ENCODE data around the gene KIRREL3.

KIRREL3 gene

DNA sequence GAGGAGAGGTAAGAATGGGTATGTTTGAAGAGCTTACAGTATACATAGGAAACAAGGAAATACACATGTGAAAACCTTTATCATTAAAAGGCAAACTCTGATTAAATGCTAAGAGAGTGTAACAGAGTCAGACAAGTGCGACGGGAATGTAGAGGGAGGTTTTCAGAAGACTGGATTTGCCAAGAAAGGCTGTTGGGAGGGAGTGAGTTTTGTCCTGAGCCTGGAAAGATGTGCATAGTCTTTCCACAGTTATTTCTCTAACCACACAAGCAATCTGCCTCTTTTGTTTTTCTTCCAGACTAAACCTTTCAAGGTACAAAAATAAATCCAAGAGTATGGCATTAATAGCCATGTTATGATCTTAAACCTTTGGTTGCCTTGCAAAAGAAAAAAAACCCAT is 170.9 kb downstream of the KIRREL3 start:
- no peak for DNase-seq (ENCODE audit: low read depth)

DNA sequence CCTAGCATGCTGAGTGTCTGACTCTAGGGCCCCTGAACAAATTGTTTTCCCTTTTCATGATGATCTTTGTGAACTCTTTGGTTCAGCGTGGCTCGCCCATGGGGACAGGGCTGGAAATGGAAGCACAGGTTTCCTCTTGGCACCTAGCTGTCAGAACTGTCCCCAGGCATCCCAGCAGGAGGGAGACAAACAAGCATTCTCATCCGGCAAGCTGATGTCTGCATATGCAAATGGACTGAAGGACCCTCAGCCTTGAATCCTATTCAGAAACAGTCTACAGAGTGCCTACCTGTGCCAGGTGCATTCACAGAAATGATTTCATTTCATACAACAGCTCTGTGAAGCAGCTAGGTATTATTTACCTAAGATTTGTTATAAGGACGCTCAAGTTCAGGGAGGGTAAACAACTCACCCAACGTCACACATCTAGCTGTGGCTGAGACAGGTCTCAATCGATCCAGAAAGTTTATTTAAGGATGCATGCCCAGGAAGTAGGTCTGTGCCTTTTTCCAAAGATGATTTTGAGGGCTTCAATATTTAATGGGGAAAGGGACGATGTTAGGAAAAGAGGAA is 176.4 kb downstream of the KIRREL3 start:
- DNase-seq (ENCODE audit: low read depth), result no peak

DNA sequence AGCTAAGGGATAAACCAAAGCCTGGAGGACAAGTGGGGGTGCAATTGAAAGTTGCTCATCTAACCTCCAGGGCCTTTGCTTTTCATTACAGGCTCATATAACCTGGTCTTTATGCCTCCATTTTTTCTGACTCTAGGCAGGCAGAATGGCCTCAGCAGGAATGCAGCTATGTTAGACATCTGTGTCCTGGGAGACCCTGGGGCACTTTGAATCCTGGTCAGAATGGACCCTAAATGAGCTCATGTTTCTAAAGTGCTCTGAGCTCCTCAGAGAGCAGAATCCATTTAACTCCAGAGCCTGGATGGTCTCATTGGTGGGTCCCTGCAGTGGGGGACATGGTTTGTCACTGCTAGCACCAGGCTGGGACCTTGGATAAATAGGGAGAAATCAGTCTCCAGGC is 177.3 kb downstream of the KIRREL3 start:
- no peak for DNase-seq (ENCODE audit: low read depth)

DNA sequence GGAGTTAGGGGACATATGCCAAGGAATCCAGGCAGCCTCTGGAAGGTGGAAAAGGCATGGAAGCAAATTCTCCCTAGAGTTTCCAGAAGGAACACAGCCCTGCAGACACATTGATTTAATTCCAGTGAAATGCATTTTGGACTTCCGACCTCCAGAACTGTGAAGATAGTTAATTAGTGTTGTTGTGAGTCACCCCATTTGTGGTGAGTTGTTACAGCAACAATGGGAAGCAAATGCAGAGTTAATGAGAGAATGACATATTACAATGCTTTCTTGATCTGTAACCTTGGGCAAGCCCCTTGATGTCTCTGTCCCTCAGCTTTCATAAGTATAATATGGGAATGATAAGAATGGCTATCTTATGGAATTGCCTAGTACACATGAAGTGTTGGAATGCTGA is 178.7 kb downstream of the KIRREL3 start:
- no peak for DNase-seq (ENCODE audit: low read depth)

DNA sequence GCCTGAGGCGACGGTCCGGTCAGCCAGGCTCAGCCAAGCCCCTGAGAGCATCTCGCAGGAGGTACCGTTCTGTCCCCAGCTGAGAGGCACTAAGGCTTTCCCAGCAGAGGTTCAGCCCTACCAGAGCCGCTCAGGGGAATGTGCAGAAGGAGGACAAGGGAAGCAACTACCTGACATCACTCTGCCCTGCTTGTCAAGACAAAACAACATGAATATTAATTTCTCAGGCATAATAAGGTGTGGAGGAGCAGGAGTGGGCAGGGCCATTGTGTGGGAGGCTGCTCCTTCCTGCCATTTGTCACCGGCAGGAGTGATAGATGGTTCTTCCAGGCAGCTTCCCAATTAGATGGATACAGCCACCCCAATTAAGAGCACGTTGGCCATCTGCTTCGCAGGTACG is 181.4 kb downstream of the KIRREL3 start:
- no peak for DNase-seq (ENCODE audit: low read depth)

DNA sequence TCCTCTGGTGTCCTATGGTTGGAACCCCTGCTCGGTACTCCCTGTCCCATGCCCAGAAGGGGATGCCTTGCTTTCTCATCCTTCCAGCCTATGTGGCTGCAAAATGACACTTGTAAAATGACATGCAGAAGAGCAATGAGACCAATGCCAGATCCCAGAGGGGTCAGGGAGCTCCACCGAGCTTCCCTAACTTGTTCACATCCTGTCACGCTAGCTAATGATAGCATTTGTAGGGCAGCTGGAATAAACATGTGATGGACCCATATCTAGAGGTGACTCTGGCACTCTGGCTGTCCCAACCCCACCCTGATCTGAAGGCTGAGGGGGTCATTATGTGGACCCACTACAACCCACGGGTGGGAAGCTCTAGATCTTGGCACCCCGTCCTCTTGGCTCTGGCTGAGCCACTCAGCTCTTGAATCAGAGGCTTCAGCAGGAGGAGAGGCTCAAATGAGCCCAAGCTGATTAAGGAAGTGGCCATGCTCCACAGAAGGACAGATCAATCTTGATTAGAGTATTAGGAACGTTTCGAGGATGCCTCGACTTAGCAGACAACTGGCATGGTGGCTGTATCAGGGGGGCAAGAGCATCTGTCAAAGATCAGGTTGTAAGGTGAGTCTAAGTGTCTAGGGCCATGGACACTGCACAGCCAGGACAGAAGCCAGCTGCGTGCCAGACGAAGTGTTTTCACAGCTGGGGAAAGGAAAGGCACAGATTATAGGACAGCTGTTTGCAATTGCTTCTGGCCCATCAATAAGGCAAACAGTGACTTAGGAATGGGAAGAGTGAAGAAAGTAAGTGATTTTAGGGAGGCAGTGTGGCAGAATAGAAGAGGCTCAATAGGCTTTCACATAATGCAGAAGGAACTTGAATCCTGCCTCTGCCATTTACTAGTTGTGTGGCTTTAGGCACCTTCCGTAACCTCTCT is 182.8 kb downstream of the KIRREL3 start:
- no peak for DNase-seq (ENCODE audit: low read depth)

DNA sequence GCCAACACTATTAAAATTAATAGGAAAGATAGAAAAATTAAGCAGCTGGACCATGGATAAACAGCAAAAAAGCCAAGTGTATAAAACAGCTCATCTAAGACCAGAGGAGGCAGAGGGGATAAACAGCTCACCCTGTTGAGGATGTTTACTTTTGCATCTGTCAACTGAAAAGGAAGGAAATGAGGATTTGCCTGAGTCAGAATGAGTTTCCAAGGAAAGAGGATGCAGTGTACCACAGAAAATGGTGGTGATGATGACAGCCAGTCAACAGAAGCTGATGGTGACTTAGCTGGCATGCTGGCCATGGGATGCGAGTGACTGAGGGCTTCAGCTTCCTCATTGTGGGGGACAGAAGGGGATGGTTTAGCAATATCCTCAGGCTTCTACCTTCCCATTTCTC is 183.5 kb downstream of the KIRREL3 start:
- DNase-seq (ENCODE audit: low read depth), result no peak

DNA sequence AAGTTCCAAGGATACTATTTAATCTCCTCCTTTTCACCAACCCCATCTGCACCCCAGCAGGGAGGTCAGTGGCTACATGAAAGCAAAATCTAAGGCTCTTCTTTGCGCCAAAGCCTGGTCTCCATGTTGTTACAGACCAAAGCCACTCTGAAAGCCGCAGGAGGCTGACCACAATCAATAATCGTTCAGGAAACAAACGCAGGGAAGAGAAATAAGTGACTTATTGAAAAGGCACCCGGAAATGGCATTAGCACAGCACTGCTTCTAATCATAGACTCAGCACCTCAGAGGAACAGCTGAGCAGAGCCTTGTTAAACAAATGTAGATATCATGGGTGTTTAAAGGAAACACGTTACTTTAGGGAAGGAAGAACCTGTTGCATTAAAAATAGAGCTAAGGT is 183.9 kb downstream of the KIRREL3 start:
- no peak for DNase-seq (ENCODE audit: low read depth)

DNA sequence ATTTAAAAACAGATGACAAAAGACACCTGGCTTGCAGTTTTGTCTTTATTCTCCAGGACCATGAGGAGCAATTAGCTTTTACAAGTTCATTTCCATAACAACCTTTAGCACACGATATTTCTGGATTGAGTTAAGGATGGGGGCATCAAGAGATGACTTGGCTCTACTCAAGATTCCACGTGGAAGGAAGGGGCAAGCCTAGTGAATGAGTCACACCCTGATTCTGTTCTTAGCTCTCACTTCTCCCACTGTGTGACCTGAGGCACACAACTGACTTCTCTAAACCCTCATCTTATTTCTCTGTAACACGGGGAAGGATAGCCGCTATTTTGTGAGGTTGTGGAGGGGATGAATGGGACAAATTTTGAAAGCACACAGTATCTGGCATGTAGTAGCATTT is 185.5 kb downstream of the KIRREL3 start:
- no peak for DNase-seq (ENCODE audit: low read depth)

DNA sequence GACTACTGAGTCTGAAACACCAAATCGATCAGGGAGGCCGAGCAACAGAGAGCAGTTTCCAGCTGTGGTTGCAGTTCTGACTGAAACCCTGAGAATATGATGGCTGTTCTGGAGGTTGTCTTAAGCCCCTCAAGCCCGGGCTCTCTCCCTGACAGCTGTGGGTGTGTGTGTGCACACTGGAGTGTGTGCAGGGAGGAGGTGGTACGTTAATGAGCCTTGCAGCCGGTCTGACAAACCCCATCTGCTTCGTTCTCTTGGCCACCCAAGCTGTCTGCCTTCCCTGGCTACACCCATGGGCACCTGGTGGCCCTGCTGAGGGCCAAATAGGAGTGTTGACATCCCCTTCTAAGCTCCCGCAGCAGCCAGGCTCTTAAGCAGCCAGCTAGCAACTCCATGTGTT is 189.8 kb downstream of the KIRREL3 start:
- DNase-seq (ENCODE audit: low read depth), result no peak

DNA sequence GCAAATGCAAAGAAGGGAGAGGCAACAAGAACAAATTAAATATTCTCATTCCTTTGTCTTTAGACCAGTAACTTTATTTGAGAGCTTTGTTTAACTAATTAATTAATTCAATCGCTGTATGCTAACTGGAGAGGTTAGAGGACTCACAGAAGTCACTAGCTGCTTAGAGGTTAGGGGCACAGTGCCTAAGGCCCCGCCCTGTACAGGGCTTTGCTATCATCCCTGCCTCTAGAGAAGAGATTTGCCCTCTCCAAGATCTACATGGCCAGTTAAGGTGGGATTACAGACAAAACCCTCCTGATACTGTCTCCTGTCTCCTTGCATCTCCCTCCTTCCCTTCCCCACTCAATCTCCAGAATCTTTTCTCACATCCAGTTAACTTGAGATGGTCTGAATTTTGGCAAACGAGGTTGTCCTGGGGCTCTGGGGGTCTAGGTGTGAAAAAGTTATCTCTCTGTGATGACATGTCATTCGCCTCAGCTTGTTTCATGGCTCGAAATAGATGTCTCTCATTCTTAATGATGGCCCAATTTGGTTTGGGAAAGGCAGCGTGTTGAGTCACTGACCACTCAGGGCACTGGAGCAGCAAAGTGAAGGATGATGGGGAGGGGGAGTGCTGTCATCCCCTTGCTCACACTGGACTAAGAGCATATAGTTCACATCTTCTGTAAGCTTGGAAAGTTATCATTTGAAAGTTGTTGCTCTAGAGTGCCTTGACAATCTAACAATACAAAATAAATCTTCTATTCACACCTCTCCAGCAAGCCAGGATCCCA is 190.9 kb downstream of the KIRREL3 start:
- no peak for DNase-seq (ENCODE audit: low read depth)

DNA sequence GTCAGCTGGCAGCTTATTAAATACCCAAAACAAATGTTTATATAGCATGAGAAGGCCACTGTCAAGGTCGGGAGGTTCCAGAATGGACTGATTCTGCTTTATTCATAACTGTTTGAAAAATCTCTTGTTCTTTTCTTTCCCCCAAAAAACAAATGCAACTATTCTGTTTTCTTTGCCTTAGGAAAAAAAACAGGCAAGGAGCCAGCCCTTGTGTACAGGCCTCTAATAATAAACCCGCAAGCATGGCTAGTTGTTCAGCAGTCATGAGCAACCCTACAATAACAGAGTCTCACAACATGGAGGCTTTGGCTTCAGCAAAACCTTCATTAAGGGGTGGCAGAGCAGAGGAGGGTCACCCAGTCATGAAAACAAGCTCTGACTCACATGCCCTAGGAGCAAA is 191.7 kb downstream of the KIRREL3 start:
- no peak for DNase-seq (ENCODE audit: low read depth)

DNA sequence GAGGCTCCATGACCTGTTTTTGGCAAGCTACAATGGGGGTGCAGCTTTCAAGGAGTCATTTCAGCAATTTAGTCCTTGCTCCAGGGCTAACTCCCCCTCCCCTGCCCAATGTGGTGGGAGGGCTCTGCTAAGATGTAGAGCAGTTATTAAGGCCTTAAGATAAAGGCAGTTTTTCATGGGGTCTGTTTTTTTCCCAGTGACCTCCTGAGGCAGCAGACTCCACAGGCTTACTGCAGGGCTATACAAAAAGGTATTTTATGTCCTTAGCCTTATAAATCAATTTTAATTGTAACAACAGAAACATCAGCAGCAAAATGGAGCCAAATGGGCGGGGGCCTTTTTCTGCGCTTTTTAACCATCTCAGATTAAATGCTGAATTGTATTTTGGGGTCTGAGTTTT is 192.3 kb downstream of the KIRREL3 start:
- DNase-seq (ENCODE audit: low read depth), result no peak

DNA sequence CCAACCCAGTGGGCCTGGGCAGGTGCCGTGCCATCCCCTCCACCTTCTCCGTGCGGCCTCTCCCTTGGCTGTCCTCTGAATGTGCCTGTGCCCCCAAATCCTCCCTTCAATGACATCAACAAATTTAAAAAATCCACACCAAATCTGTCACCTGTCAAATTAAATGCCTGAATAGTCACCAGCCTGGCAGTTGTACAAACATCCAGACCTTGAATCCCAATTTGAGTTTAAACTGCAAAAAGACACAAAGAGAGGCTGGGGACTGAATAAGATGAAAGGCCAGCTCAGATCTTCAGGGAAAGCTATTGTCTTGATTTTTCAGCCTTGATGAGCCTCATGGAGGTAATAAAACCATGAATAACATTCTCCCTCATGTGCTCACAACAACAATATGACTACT is 194.7 kb downstream of the KIRREL3 start:
- DNase-seq (ENCODE audit: low read depth), result no peak

DNA sequence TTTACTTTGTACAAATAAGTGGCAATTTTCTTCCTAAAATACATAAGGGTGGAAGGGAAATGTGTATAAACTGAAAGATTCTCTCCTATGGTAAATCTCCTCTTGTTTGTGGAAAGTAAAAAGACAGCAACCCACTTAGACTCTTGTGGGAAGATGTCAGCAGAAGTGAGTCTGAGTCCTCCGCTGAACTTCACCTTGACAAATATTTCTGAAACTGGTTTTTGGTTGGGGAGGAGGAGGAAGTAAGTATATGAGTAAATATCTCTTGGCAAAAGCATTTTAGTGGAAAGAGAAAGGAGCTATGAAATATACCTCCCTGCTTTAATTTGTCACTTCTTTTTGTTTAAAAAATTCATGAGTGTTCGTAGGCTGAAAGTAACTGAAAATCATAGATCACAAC is 196.2 kb downstream of the KIRREL3 start:
- DNase-seq (ENCODE audit: low read depth), result no peak

DNA sequence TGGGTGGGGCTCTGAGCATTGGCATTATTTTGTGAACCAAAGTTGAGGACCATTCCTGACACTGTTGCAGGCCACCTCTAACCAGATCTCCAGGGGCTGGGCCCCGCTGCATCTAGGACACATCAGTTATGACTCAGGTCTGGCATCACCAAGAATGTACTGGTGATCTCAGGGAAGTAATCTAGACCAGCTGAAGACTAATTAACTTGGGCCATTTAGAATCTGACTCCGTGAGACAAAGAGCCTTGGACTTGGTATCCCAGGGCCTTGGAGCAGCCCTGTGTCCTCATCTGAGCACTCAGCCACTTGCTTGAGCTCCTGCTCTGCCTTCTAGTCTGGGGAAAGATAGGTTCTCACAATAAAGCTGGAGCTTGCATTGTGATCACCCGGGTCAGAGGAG is 200.6 kb downstream of the KIRREL3 start:
- DNase-seq (ENCODE audit: low read depth), result no peak

DNA sequence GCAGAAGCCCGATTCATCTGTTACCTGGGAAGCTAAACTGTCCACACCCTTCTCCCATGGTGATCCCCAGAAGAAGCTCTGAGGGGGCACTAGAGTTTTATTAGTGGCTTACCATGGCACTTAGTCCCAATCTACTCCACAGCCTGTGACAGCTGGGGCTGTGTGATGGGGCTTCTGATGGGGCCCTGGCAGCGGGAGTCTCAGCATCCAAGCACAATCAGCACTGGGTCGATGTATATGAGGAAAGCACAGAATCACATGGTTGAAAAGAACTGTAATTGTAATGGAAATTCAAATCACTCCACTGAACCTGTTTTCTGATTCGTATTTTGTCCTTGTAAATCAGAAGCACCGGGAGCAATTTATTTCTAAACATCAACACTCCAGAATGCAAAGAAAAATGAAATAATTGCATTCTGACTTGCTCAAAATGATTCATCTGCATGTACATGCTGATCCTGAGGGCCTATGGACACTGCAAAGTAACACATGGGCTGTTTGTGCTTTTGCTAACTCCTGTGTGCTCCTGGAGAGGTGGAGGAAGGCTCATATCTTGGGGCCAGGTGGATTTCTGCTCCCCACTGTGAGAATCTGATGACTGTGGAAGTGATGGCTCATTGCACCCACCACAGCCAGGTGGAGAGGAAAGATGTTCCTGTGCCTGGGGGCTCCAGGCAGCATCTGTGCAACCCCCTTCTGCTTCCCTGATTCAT is 203.0 kb downstream of the KIRREL3 start:
- no peak for DNase-seq (ENCODE audit: low read depth)

DNA sequence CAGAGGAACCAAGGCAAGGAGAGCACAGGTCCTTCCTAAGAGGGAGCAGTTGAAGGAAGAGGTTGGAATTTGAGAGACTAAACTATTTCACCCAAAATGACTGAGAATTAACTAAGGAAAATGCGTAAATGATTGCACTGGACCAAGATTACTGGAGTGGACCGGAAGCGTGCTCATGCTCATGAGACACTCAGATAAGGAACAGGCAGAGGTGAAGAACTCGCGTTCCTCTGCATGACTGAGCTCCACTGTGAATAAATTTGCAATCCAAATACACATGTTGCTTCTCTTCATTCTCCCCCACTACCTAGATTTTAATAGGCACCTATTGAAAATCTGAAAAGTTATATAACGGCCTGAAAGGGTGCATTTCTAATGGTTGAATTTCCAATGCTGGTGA is 207.0 kb downstream of the KIRREL3 start:
- no peak for DNase-seq (ENCODE audit: low read depth)

DNA sequence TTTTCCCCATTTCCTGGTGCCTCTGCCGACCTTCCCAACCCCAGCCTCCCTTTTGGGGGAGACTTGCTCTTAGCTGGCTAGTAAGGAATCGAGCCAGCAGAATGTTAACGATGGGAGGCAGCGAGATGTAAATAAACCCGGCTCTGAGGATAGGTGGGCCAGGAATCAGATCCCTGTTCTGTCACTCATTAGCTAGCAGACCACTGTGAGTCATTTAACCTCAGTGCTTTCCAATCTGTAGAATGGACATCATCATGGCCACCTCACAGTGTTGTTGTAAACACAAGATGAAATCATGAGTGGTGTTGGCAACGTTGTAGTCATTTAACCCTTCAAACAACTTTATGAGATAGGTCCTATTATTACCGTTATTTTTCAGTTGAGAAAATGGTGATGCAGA is 208.6 kb downstream of the KIRREL3 start:
- no peak for DNase-seq (ENCODE audit: low read depth)

DNA sequence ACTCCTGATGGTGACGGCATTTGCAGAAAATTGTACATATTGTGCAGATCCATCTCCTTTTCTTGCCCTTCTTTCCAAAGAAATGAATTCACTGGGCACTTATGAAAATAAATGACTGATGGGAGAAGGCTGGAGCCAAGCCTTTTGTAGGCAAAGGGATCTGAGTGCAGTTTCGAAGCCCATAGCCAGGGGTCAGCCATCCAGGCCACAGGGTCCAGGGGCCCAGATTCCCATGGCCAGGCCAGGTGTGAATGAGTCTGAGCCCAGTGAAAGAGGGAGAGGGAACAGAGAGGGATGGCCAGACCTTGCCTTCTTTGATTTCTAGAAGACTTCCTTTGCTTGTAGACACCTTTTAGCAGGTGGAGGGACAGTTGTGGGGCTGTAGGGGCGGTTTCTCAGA is 209.1 kb downstream of the KIRREL3 start:
- DNase-seq (ENCODE audit: low read depth), result no peak

DNA sequence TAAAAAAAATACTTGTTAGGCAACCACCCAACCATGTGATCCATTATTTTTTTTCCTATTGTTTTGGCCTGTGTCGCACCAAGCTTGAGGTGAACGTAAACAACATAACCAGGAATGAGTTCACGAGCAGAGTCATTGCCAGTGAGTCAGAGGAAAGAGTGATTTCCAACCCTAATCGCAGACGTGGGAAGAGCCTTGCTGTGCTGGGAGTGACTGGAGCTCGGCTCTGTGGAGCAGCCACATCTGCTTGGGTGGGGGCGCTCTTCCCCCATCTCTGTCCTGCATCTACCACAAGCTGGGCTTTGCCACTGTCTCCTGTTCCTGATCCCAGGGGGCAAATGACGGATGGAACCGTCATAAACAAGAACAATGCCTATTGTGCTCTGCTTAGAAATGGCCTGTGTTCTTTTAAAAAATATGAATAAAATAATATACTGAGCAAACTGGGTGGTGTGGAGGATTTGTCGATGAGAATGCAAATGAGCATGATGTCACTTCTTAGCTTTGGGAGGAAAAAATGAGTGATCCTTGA is 210.0 kb downstream of the KIRREL3 start:
- no peak for DNase-seq (ENCODE audit: low read depth)

DNA sequence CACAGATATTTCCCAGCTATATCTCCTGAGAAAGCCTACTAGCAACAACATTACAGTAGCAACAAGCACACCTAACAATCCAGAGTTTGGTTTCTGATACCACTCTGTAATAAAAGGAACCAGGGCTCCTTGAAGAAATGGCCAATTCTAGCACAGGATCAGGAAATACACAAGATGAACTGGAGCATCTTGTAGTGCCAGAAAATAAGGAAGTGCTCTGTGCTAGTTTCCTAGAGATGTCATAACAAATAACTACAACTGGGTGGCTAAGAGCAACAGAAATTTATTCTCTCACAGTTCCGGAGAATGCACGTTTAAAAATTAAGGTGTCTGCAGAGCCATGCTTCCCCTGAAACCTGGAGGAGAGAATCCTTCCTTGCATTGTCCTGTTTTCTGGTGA is 217.8 kb downstream of the KIRREL3 start:
- no peak for DNase-seq (ENCODE audit: low read depth)

Measured in stimulated activated CD8-positive, alpha-beta memory T cell treated with anti-CD3 and anti-CD28 coated beads, Interleukin-15, amount 100 ng/mL, for 24 hours (primary cell).